Sigmoid colon (tissue), 4 donors: Measurements from ENCODE around the gene PJA2.

Experiments used
- EP300 ChIP-seq, 4 donors: sonication (generic); formaldehyde crosslinking; IDR thresholded peaks; one replicate each; pipeline ENCODE4 v1.6.1; 2017; ENCODE audit warnings: antibody characterized with exemption in 4 of 4
- POLR2A ChIP-seq, 2 donors: fragments of 450-650 bp; IDR thresholded peaks; one replicate each; pipeline ENCODE4 v1.6.1; 2016; ENCODE audit warnings: antibody characterized with exemption in 2 of 2, mild to moderate bottlenecking in 2 of 2, moderate library complexity in 2 of 2
- POLR2AphosphoS5 ChIP-seq, 4 donors: sonication (generic); formaldehyde crosslinking; IDR thresholded peaks; one replicate each; pipeline ENCODE4 v1.6.1; 2017; ENCODE audit warnings: antibody characterized with exemption in 4 of 4
- TF ChIP-seq, protein P1 (sequence below), 4 experiments: fragments of 450-650 bp in 3 of 4; fragments of 200-600 bp in 1 of 4; IDR thresholded peaks; one replicate each; pipeline ENCODE4 v1.5.1; 2016 to 2019; ENCODE audit warnings: antibody characterized with exemption in 4 of 4, mild to moderate bottlenecking in 3 of 4, moderate library complexity in 2 of 4

- TF ChIP-seq, protein P1, sequence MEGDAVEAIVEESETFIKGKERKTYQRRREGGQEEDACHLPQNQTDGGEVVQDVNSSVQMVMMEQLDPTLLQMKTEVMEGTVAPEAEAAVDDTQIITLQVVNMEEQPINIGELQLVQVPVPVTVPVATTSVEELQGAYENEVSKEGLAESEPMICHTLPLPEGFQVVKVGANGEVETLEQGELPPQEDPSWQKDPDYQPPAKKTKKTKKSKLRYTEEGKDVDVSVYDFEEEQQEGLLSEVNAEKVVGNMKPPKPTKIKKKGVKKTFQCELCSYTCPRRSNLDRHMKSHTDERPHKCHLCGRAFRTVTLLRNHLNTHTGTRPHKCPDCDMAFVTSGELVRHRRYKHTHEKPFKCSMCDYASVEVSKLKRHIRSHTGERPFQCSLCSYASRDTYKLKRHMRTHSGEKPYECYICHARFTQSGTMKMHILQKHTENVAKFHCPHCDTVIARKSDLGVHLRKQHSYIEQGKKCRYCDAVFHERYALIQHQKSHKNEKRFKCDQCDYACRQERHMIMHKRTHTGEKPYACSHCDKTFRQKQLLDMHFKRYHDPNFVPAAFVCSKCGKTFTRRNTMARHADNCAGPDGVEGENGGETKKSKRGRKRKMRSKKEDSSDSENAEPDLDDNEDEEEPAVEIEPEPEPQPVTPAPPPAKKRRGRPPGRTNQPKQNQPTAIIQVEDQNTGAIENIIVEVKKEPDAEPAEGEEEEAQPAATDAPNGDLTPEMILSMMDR (IDR thresholded peaks at IDR 0.05) = no peak
- TF ChIP-seq EP300 (IDR thresholded peaks at IDR 0.05) (no peak), POLR2A (IDR thresholded peaks at IDR 0.05) (no peak), POLR2AphosphoS5 (IDR thresholded peaks at IDR 0.05) (no peak)
These were observed 84.3 kb downstream of the PJA2 start for GRCh38 chr5:109325456-109325855.
